ENCODE results near the gene PCNX1.

Gene PCNX1

DNA sequence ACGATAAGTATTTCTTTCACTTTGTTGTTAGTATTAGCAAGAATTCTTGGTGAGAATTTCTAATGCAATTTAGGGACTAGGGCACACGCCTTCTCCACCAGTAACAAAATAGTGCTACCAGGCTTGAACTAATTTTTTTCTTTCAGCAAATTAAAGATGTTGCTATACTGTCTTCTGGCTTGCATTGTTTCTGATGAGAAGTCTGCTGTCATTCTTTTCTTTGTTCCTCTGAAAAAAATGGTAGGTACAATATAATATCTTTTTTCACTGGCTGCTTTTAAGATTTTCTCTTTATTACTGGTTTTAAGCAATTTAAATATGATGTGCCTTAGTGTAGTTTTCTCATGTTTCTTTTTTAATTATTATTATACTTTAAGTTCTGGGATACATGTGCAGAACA, 171.2 kb downstream of the PCNX1 start:
- DNase-seq (ENCODE audit: low spot score): no peak

DNA sequence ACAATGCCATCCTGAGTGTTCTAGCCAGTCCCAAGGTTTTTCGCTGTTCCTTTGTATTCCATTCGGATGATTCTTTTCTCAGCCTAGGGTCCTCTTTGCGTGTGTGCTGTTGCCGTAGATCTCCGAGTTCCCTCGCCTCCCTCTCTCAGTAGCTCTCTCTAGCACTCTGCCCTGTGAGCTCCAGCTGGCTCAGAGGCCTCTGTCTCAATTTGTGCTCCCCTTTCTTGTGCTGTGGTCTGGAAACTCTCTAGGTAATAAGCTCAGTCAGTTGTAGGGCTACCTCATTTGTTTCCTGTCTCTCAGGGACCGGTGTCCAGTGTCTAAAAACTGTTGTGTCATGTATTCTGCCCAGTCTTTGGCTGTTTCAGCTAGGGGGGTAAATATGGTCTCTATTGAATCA, 179.3 kb downstream of the PCNX1 start:
- DNase-seq (ENCODE audit: low spot score): no peak

DNA sequence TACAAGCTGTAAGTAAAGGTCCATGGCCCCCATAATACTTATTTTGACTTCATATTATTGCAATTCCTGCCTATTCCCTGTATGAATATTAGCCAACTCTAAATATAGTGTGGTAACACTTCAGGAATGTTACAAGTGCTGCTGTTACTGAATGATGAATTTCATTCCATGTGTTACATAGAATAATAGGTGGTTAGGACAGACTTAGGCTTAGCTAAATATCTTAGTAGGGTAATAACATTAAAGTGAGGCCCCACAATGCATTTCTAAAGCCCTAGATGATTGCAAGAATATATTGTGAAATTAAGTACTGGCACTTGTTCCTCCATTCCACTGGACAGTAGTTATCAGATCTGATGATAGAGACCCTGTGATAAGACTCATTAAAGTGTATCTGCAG, 182.7 kb downstream of the PCNX1 start:
- no peak for DNase-seq (ENCODE audit: low spot score)

GRCh38 chr14:71094722-71095121, 187.5 kb downstream of the PCNX1 start:
- DNase-seq (ENCODE audit: low spot score): no peak

GRCh38 chr14:71096947-71097346, 189.7 kb downstream of the PCNX1 start:
- DNase-seq (ENCODE audit: low spot score): no peak

DNA sequence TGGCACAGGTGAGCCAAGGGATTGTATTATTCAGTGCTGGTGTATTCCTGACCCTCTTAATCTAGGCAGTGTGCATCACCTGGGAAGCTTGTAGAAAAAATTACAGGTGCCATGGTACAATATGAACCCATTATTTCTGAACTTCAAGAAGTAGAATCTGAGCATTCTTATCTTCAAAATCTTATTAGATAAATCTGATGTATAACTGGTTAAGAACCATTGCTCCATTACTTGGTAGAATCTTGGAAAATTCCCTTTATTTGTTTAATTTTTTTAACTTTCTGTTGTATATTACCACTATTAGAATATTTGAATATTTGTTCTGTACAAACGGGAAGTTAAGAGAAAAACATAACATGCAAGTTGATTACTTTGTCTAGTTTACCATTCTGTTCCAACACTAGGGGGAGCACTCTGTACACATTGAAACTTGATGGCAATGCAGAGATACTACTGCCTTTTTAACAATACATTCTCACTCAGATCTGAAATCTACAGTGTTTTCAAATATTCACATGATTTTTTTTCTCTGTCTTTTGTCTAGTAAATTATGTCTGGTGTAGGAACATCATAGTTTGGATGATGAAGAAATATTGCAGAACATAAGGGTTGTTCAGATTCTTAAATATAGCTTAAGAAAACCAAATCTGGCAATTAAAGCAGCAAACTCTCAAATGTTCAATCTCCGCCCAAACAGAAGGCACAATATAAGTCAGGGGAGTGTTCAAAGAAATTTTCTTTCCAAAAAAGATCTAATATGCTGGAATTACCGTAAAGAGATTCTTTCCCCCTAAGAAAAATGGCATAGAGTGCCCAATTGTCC, 196.6 kb downstream of the PCNX1 start:
- peak; percentile 82 for DNase-seq (ENCODE audit: low spot score)

DNA sequence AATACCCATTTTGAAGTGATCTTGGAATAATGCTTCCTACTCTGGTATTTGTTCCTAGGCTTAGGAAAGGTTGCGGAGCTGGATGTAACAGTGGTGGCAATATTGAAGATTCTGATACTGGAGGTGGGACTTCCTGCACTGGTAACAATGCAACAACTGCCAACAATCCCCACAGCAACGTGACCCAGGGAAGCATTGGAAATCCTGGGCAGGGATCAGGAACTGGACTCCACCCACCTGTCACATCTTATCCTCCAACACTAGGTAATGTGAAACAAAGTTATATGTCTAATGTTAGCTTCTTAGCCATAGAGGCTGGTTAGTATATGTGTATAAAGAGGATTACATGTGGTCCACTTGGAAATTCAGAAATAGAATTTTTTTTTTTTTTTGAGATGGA, 197.9 kb downstream of the PCNX1 start:
- no peak for DNase-seq (ENCODE audit: low spot score)

GRCh38 chr14:71107921-71108320, 200.7 kb downstream of the PCNX1 start:
- no peak for DNase-seq (ENCODE audit: low spot score)

GRCh38 chr14:71108398-71109119, 201.3 kb downstream of the PCNX1 start:
- DNase-seq (ENCODE audit: low spot score): no peak

DNA sequence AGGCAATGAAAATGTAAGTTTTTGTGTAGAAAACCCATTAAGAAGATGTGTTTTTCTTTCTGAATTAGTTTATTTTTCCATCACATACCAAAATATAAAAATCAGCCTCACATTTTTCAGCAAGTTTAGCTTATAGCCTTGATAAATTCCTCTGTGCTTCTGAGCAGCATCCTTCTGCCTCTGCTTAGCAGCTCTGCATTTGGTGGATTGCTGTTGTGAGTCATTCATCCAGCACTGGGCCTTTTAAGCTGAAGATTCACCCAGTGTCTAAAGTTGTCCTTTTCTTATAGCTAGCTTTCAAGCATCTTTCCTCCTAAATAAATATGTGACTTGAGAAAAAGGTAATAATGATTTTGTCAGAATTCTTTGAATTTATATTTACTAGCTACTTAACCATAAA, 206.1 kb downstream of the PCNX1 start:
- DNase-seq (ENCODE audit: low spot score): no peak

GRCh38 chr14:71114565-71114964, 207.3 kb downstream of the PCNX1 start:
- DNase-seq (ENCODE audit: low spot score): no peak

DNA sequence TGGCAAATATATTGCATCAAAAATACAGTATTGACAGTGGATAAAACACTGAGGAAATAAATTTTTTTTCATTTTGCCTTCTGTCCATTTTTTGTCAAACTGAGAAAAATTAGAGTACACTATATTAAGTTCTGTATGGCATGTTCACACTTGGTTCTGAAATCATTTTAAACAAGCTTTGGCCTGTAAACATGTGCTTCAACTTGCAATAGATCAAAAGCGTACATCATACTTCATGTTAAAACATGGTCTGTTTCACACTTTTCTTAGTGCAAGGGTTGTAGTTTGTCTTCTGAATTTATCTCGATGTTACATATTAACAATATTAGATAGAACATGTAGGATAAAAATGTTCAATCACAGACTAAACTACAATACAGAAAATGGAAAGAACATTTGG, 208.0 kb downstream of the PCNX1 start:
- DNase-seq (ENCODE audit: low spot score): no peak

- DNase-seq (ENCODE audit: low spot score): no peak
These were observed 208.7 kb downstream of the PCNX1 start for GRCh38 chr14:71115821-71116567.

DNA sequence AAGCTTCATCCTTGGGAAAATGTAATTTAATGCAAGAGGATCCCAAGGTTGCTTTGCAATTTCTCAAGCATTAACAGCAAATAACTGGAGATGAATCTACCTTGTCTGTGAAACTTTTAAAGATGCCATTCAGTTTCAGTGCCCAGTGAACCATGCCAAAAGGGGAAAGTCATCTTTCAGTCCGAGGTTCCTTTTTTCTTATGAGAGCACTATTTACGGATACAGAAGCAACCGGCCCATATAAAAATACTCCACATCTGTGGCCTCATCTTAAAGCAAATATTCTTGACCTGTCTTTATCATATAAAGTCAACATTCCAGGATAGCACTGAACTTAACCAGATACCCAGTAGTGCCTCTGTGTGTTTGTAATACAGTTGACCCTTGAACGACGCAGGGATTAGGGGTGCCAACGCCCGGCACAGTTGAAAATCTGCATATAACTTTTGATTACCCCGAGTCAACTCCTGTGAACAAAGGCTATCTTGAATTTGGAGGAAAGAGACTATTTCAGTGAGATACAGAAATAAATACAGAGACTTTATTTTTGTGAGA, 209.4 kb downstream of the PCNX1 start:
- DNase-seq (ENCODE audit: low spot score): no peak

- DNase-seq (ENCODE audit: low spot score): peak; percentile 70
These were observed 210.8 kb downstream of the PCNX1 start for GRCh38 chr14:71117839-71118743.

DNA sequence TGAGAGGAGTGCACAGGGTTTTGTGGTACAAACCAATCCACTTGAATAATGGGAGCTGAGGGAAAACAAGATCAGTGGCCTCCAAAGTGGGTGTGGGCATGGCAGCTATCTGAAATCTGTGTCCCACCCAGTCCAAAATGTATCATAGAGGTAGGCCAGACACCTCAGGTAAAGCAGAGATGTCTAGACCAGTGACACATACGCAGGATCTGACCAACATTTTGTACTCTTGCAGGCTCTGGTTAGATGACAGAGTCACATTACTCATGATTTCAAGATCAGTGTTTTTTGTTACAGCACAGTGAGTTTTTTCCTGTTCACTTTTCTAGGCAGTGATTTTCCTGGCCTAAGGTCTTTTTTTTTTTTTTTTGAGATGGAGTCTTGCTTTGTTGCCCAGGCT, 211.8 kb downstream of the PCNX1 start:
- no peak for DNase-seq (ENCODE audit: low spot score)

GRCh38 chr14:71119832-71120231, 212.6 kb downstream of the PCNX1 start:
- DNase-seq (ENCODE audit: low spot score): no peak

GRCh38 chr14:71121001-71121400, 213.7 kb downstream of the PCNX1 start:
- no peak for DNase-seq (ENCODE audit: low spot score)

DNA sequence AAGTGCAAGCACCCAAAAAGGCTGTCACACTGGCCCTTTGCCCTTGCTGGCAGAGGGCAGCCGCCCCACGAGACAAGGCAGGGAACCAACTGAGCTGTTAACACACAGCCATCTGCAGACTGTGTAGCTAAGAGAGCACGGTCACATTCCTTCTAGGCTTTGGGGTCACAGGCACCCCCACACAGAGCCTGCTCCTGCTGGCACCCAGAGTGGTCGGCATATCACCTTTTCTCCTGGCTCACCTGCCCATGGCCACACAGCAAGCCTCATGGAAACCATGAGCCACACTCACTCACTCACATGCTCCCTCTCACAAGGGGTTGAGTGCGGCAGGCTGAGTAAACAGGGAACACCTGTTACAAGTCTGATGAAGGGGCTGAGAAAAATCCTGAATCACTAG, 214.5 kb downstream of the PCNX1 start:
- DNase-seq (ENCODE audit: low spot score): no peak

GRCh38 chr14:71122866-71123565, 215.8 kb downstream of the PCNX1 start:
- no peak for DNase-seq (ENCODE audit: low spot score)

GRCh38 chr14:71123579-71124135, 216.4 kb downstream of the PCNX1 start:
- no peak for DNase-seq (ENCODE audit: low spot score)
